Measurements from ENCODE around the gene TMOD3.

- TF ChIP-seq CTCF (IDR thresholded peaks at IDR 0.05; ENCODE audit: low read depth, low read length) (no peak), POLR2A (IDR thresholded peaks at IDR 0.05; ENCODE audit: extremely low read depth, insufficient read length) (no peak)
Measured at GRCh38 chr15:51856714-51857380, 27.4 kb downstream of the TMOD3 start.

Measured in NB4 (cell line).